Measurements from ENCODE around the gene ABHD2.

Gene ABHD2

DNA sequence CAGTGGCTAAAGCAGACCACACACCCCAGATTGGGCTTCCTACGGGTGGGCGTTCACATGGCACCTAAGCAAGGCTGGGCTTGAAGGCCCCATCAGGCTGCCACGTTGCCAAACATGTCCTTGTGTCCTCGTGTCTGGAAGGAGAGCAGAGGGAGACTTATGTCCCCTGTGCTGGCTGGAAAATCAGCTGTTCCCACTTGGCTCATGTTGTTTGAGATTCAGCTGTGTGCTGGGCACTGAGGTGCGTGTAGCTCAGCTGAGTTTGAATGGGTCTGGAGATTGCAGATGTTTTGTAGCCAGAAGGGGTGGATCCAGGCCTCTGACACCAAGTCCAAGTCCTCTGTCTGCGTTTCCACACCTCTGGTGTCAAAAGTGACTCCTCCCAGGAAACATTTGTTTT lies 98.5 kb downstream of the ABHD2 start:
- peaks cover 17 to 54% of the 10 kb centered on the region in 2 experiments; a peak in 2 of 3 replicates for H3K36me3 ChIP-seq (ENCODE audit: control insufficient read depth in 2 of 2, insufficient read depth in 1 of 2, low read length in 2 of 2)
- no peak overlapping the region for H3K4me3 ChIP-seq (ENCODE audit: low read depth, low read length)
- no peaks in the 10 kb centered on the region for H3K4me1 ChIP-seq (ENCODE audit: control insufficient read depth, insufficient read depth, low read length)
- no peak overlapping the region for H3K27ac ChIP-seq (ENCODE audit: extremely low read depth, low read depth, low read length)
- CTCF ChIA-PET = interaction anchor here (0.9 to 4.9 kb wide), 5 partner anchors 9 to 129 kb away, joined by 3 to 20 read pairs (median 12); no protein-coding TSS in a partner anchor
- no peak for TF ChIP-seq ZNF211 (tag by site-specific recombination; IDR thresholded peaks at IDR 0.05; ENCODE audit: low read depth)
- TF ChIP-seq ZNF791 (tag by site-specific recombination; IDR thresholded peaks at IDR 0.05) = no peak
- no peak for TF ChIP-seq SETDB1 (IDR thresholded peaks at IDR 0.05; ENCODE audit: insufficient read length, low read length)
- no peak for TF ChIP-seq GLIS2 (tag by site-specific recombination; IDR thresholded peaks at IDR 0.05)
- no peak for TF ChIP-seq ZNF132 (tag by site-specific recombination; IDR thresholded peaks at IDR 0.05; ENCODE audit: borderline replicate concordance)
- no peak for TF ChIP-seq ZNF560 (tag by site-specific recombination; IDR thresholded peaks at IDR 0.05; ENCODE audit: borderline replicate concordance)
- TF ChIP-seq ZNF366 (tag by site-specific recombination; conservative IDR thresholded peaks at IDR 0.05) = no peak
- no peak for TF ChIP-seq ZNF701 (tag by site-specific recombination; IDR thresholded peaks at IDR 0.05)
- TF ChIP-seq, protein P1, sequence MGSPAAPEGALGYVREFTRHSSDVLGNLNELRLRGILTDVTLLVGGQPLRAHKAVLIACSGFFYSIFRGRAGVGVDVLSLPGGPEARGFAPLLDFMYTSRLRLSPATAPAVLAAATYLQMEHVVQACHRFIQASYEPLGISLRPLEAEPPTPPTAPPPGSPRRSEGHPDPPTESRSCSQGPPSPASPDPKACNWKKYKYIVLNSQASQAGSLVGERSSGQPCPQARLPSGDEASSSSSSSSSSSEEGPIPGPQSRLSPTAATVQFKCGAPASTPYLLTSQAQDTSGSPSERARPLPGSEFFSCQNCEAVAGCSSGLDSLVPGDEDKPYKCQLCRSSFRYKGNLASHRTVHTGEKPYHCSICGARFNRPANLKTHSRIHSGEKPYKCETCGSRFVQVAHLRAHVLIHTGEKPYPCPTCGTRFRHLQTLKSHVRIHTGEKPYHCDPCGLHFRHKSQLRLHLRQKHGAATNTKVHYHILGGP (tag by site-specific recombination; IDR thresholded peaks at IDR 0.05) = no peak
- no peak for TF ChIP-seq ZNF248 (tag by site-specific recombination; IDR thresholded peaks at IDR 0.05)
- TF ChIP-seq BCL11A (tag by site-specific recombination; IDR thresholded peaks at IDR 0.05; ENCODE audit: low read depth) = no peak
- TF ChIP-seq ZNF416 (tag by site-specific recombination; IDR thresholded peaks at IDR 0.05) = no peak
- no peak for TF ChIP-seq ZBTB8A (tag by site-specific recombination; IDR thresholded peaks at IDR 0.05)
- POLR2A ChIA-PET = no interaction called here
- no peaks in the 10 kb centered on the region for H3K9me3 ChIP-seq (ENCODE audit: control insufficient read depth, insufficient read depth, low read depth, low read length)

DNA sequence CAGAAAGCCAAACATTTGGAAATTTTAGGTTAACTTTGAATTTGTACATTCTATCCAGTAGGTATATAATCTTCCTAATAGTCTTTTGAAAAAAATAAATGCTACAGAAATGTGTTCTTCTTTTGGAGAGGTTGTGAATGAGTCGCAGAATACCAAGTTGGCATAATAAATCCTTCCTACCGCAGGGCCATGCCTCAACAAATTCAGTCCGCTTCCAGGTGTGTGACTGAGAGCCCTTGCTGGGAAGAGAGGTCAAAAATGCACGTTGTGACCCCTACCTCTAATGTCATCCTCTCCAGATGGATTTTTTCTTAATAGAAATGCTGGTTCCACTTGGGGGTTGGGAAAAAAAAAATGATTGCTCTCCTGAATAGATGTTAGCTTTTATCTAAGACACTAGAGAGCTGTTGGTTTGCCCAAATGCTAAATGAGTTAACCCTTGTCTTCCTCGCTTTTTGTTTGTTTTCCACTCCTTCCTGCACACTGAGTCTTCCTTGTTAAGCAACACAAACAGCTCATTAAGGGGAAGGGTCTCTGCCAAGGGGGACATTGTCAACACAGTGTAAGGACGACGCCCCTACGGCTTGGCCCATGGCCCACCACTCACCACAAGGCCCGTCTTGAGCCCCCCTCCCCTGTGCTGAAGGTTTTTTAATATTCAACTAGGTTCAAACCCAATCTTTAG lies 99.2 kb downstream of the ABHD2 start:
- Histone ChIP-seq H3K4me3 (ENCODE audit: low read depth, low read length) (no peak overlapping the region), H3K36me3 (ENCODE audit: control insufficient read depth in 2 of 2, insufficient read depth in 1 of 2, low read length in 2 of 2) (peaks cover 17 to 59% of the 10 kb centered on the region in 2 experiments; a peak in 2 of 3 replicates), H3K9me3 (ENCODE audit: control insufficient read depth, insufficient read depth, low read depth, low read length) (no peaks in the 10 kb centered on the region), H3K4me1 (ENCODE audit: control insufficient read depth, insufficient read depth, low read length) (no peaks in the 10 kb centered on the region), H3K27ac (ENCODE audit: extremely low read depth, low read depth, low read length) (no peak overlapping the region)
- ChIA-PET POLR2A (interaction anchor here (0.8 kb wide), 1 partner anchor 9 kb away, joined by 3 read pairs; no protein-coding TSS in a partner anchor), CTCF (interaction anchor here (0.5 to 4.9 kb wide), 13 partner anchors 10 to 256 kb away, joined by 3 to 20 read pairs (median 3); no protein-coding TSS in a partner anchor)
- TF ChIP-seq GLIS1 (tag by site-specific recombination; IDR thresholded peaks at IDR 0.05) (no peak), ZNF2 (tag by site-specific recombination; IDR thresholded peaks at IDR 0.05) (no peak), ZNF514 (tag by site-specific recombination; IDR thresholded peaks at IDR 0.05) (no peak), ZNF23 (tag by site-specific recombination; IDR thresholded peaks at IDR 0.05; ENCODE audit: borderline replicate concordance) (no peak), BCL11A (tag by site-specific recombination; IDR thresholded peaks at IDR 0.05; ENCODE audit: low read depth) (no peak), ZNF501 (tag by site-specific recombination; IDR thresholded peaks at IDR 0.05) (no peak)
- TF ChIP-seq, protein P2, sequence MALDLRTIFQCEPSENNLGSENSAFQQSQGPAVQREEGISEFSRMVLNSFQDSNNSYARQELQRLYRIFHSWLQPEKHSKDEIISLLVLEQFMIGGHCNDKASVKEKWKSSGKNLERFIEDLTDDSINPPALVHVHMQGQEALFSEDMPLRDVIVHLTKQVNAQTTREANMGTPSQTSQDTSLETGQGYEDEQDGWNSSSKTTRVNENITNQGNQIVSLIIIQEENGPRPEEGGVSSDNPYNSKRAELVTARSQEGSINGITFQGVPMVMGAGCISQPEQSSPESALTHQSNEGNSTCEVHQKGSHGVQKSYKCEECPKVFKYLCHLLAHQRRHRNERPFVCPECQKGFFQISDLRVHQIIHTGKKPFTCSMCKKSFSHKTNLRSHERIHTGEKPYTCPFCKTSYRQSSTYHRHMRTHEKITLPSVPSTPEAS (tag by site-specific recombination; IDR thresholded peaks at IDR 0.05) = no peak
- TF ChIP-seq, protein P3, sequence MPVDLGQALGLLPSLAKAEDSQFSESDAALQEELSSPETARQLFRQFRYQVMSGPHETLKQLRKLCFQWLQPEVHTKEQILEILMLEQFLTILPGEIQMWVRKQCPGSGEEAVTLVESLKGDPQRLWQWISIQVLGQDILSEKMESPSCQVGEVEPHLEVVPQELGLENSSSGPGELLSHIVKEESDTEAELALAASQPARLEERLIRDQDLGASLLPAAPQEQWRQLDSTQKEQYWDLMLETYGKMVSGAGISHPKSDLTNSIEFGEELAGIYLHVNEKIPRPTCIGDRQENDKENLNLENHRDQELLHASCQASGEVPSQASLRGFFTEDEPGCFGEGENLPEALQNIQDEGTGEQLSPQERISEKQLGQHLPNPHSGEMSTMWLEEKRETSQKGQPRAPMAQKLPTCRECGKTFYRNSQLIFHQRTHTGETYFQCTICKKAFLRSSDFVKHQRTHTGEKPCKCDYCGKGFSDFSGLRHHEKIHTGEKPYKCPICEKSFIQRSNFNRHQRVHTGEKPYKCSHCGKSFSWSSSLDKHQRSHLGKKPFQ (tag by site-specific recombination; IDR thresholded peaks at IDR 0.05) = no peak

Data from HEK293 (cell line).